HepG2 (cell line): ENCODE measurements around the gene DUSP2. TPM values are rescaled to one million over a fixed set of nuclear protein-coding genes. Genes with fewer than 3 reads are reported as not detected.

Source experiments
- ATAC-seq: fragments of 200-7000 bp; cut with Tn5 transposase; 3 replicates; pipeline ENCODE4 v1.9.1; 2020; ENCODE audit warnings: mild to moderate bottlenecking, moderate library complexity
- BruUV-seq: library from RNA; stranded (reverse); fragments of 400-500 nt; replicated peaks from 2 replicates; lab custom pipeline; 2021; lab: Mats Ljungman, UMichigan
- CTCF ChIA-PET: fragments of 300-600 bp; formaldehyde crosslinking; extraction: SDS; loops from one replicate; lab custom pipeline; 2021; ENCODE audit warnings: low total read pairs, inconsistent platforms, low intra/inter-chr PET ratio; lab: Yijun Ruan, JAX
- POLR2A ChIA-PET: fragments of 350-600 bp; sonication (Branson Sonifier 250); formaldehyde crosslinking; loops from one replicate; lab custom pipeline; 2020; ENCODE audit warnings: antibody characterized with exemption, inconsistent platforms; lab: Yijun Ruan, JAX
- DNase-seq: peaks from one replicate; pipeline ENCODE4 v3.0.0-alpha.2; 2015; ENCODE audit warnings: low spot score
- FAIRE-seq: peaks from 3 replicates; lab custom pipeline; 2011; peaks lifted over from hg19 to GRCh38; lab: Jason Lieb, UNC
- H2AFZ ChIP-seq: one replicate; pipeline ENCODE4 v1.6.1; 2011; ENCODE audit warnings: low read length, inconsistent platforms
- H3K27ac ChIP-seq: fragments of 300-600 bp; 3 replicates; pipeline ENCODE4 v1.8.0; 2011; ENCODE audit warnings: mixed run types, mild to moderate bottlenecking, mixed read lengths, low read length, inconsistent platforms; ENCODE audit not compliant: insufficient read depth; ENCODE audit errors: extremely low read length
- H3K27me3 ChIP-seq, 2 experiments: fragments of 200-600 bp in 1 of 2; 2 replicates in 1 of 2; 3 replicates in 1 of 2; pipeline versions ENCODE4 v1.6.0 to v1.8.0; 2011; ENCODE audit warnings: low read length in 2 of 2, mild to moderate bottlenecking in 2 of 2, moderate library complexity in 2 of 2, inconsistent platforms in 1 of 2; ENCODE audit not compliant: insufficient read depth in 2 of 2, control insufficient read depth in 1 of 2
- H3K36me3 ChIP-seq, 2 experiments: fragments of 200-600 bp in 1 of 2; replicated peaks in 1 of 2; 2 replicates in 1 of 2; 3 replicates in 1 of 2; pipeline versions ENCODE4 v1.5.1 to v1.8.0; 2011; ENCODE audit warnings: low read length in 2 of 2, inconsistent platforms in 1 of 2; ENCODE audit not compliant: insufficient read depth in 2 of 2, control insufficient read depth in 1 of 2
- H3K4me1 ChIP-seq: 2 replicates; pipeline ENCODE4 v1.5.1; 2012; ENCODE audit warnings: low read length, inconsistent platforms; ENCODE audit not compliant: insufficient read depth
- H3K4me2 ChIP-seq: 2 replicates; pipeline ENCODE4 v1.6.0; 2011; ENCODE audit warnings: low read depth, low read length, inconsistent platforms
- H3K4me3 ChIP-seq, 3 experiments: fragments of 200-600 bp in 1 of 3; sonication (generic), shearing (Covaris generic) in 1 of 3; replicated peaks in 1 of 3; 2 replicates each; pipeline ENCODE4 v1.5.1; 2011 to 2016; ENCODE audit warnings: low read length in 3 of 3, inconsistent platforms in 2 of 3, low read depth in 2 of 3, mild to moderate bottlenecking in 2 of 3, control low read depth in 1 of 3, mixed read lengths in 1 of 3; ENCODE audit not compliant: insufficient read depth in 1 of 3
- H3K79me2 ChIP-seq: one replicate; pipeline ENCODE4 v1.6.1; 2011; ENCODE audit warnings: low read length, inconsistent platforms; ENCODE audit not compliant: insufficient read depth
- H3K9ac ChIP-seq: 2 replicates; pipeline ENCODE4 v1.6.0; 2011; ENCODE audit warnings: mild to moderate bottlenecking, low read depth, low read length, inconsistent platforms; ENCODE audit not compliant: insufficient read depth
- H3K9me3 ChIP-seq: 2 replicates; pipeline ENCODE4 v1.5.1; 2012; ENCODE audit warnings: mild to moderate bottlenecking, low read length
- H4K20me1 ChIP-seq: 2 replicates; pipeline ENCODE4 v1.6.0; 2011; ENCODE audit warnings: inconsistent platforms, mild to moderate bottlenecking, low read length, moderate library complexity; ENCODE audit not compliant: insufficient read depth
- CREB3 ChIP-seq: sonication (generic); formaldehyde crosslinking; IDR thresholded peaks from 2 replicates; pipeline ENCODE4 v1.5.0; 2020; ENCODE audit warnings: missing genetic modification reagents
- E2F2 ChIP-seq: sonication (generic); formaldehyde crosslinking; IDR thresholded peaks from 2 replicates; pipeline ENCODE4 v1.4.0; 2020; ENCODE audit warnings: missing genetic modification reagents, borderline replicate concordance
- FLYWCH1 ChIP-seq: sonication (generic); formaldehyde crosslinking; IDR thresholded peaks from 2 replicates; pipeline ENCODE4 v1.8.1; 2023; ENCODE audit warnings: mild to moderate bottlenecking, missing genetic modification reagents
- FOSL2 ChIP-seq: sonication (generic); formaldehyde crosslinking; IDR thresholded peaks from 2 replicates; pipeline ENCODE4 v1.4.0; 2020; ENCODE audit warnings: missing genetic modification reagents
- HNRNPK ChIP-seq: fragments of 200-400 bp; formaldehyde crosslinking; IDR thresholded peaks from 2 replicates; pipeline ENCODE4 v1.6.1; 2018; ENCODE audit warnings: low read length, low read depth, moderate library complexity, mild to moderate bottlenecking; ENCODE audit not compliant: poor library complexity, severe bottlenecking
- HOXA7 ChIP-seq: sonication (generic); formaldehyde crosslinking; IDR thresholded peaks from 2 replicates; pipeline ENCODE4 v1.8.1; 2022; ENCODE audit warnings: mild to moderate bottlenecking, missing genetic modification reagents, moderate library complexity
- IKZF1 ChIP-seq: fragments of 450-650 bp; IDR thresholded peaks from 2 replicates; pipeline ENCODE4 v1.7.1; 2016
- JARID2 ChIP-seq: sonication (generic); formaldehyde crosslinking; IDR thresholded peaks from 2 replicates; pipeline ENCODE4 v1.8.1; 2023; ENCODE audit warnings: missing genetic modification reagents, inconsistent platforms; ENCODE audit not compliant: insufficient replicate concordance
- KLF13 ChIP-seq: sonication (generic); formaldehyde crosslinking; IDR thresholded peaks from 2 replicates; pipeline ENCODE4 v1.4.0; 2020; ENCODE audit warnings: mild to moderate bottlenecking, missing genetic modification reagents
- PLSCR1 ChIP-seq: sonication (generic); formaldehyde crosslinking; IDR thresholded peaks from 2 replicates; pipeline ENCODE4 v1.5.0; 2020; ENCODE audit warnings: missing genetic modification reagents, mild to moderate bottlenecking, borderline replicate concordance
- RFX1 ChIP-seq: fragments of 450-650 bp; IDR thresholded peaks from 2 replicates; pipeline ENCODE4 v1.6.1; 2017
- ZFP37 ChIP-seq: sonication (generic); formaldehyde crosslinking; IDR thresholded peaks from 2 replicates; pipeline ENCODE4 v1.4.0; 2020; ENCODE audit warnings: missing genetic modification reagents, borderline replicate concordance
- ZNF276 ChIP-seq: sonication (generic); formaldehyde crosslinking; IDR thresholded peaks from 2 replicates; pipeline ENCODE4 v1.4.0; 2020; ENCODE audit warnings: mild to moderate bottlenecking, low read depth, missing genetic modification reagents
- ZNF510 ChIP-seq: sonication (generic); formaldehyde crosslinking; IDR thresholded peaks from 2 replicates; pipeline ENCODE4 v1.4.0; 2020; ENCODE audit warnings: low read depth, mild to moderate bottlenecking, missing genetic modification reagents
- ZNF569 ChIP-seq: sonication (generic); formaldehyde crosslinking; IDR thresholded peaks from 2 replicates; pipeline ENCODE4 v1.5.0; 2020; ENCODE audit warnings: mild to moderate bottlenecking, missing genetic modification reagents, moderate library complexity, borderline replicate concordance
- ZNF577 ChIP-seq: sonication (generic); formaldehyde crosslinking; IDR thresholded peaks from 2 replicates; pipeline ENCODE4 v1.4.0; 2020; ENCODE audit warnings: mild to moderate bottlenecking, low read depth, missing genetic modification reagents, borderline replicate concordance
- ZNF776 ChIP-seq: sonication (generic); formaldehyde crosslinking; IDR thresholded peaks from 2 replicates; pipeline ENCODE4 v1.4.0; 2020; ENCODE audit warnings: mild to moderate bottlenecking, missing genetic modification reagents
- WGBS: methylation state at CpG from one replicate; pipeline ENCODE4 v1.1.6; 2017; ENCODE audit warnings: low lambda C conversion rate; 5-methylcytosine and 5-hydroxymethylcytosine counted together
- in situ Hi-C: cut with HindIII; loops from 2 replicates; pipeline ENCODE4 v1.10.0; 2017; ENCODE audit warnings: low pct_unique_long_range_greater_than_20kb; ENCODE audit not compliant: extremely low pct_ligation_motif_present
- intact Hi-C: fragments of 100-400 bp; cut with micrococcal nuclease; formaldehyde crosslinking; loops from one replicate; pipeline ENCODE4 v1.10.0; 2022; ENCODE audit not compliant: unreplicated experiment
- polyA plus RNA-seq, 8 experiments: library from polyadenylated mRNA; depleted of rRNA in 3 of 8; stranded (reverse) in 7 of 8; unstranded in 1 of 8; fragments of >200 nt; fragmentation: Illumina TruSeq in 4 of 8; extraction: Trizol in 4 of 8; gene quantifications; 2 replicates each; pipeline versions ENCODE4 v1.2.1 to v1.2.3, GENCODE V29; 2011 to 2016; ENCODE audit warnings: low read depth in 4 of 8, missing spikeins in 1 of 8, mixed read lengths in 1 of 8; ENCODE audit not compliant: insufficient read depth in 1 of 8
- total RNA-seq, 5 experiments: library from RNA; depleted of rRNA; stranded (reverse); fragments of >200 nt; fragmentation: Illumina TruSeq; extraction: Trizol; gene quantifications; 2 replicates each; pipeline ENCODE4 v1.2.3, GENCODE V29; 2016; ENCODE audit warnings: low read depth in 1 of 5

The DUSP2 gene
- total and polyA plus RNA-seq, 2 of the 13 experiments (the other 11 are each of a cell fraction or from before 2014, with no cell fraction given): not detected

- TF ChIP-seq HNRNPK: no peak
- TF ChIP-seq RFX1: no peak
- TF ChIP-seq FOSL2 (CRISPR knock-in tag): no peak
- TF ChIP-seq ZNF510 (CRISPR knock-in tag): no peak
- no peak for TF ChIP-seq CREB3
These were observed 12.7 kb upstream of the DUSP2 start (continued) for GRCh38 chr2:96157649-96158553.

GRCh38 chr2:96156926-96157648, 11.8 kb upstream of the DUSP2 start:
- no peaks in the 10 kb centered on the region for H3K36me3 ChIP-seq
- in situ Hi-C loops (no loop called here), intact Hi-C loops (loop anchor here (1.0 kb wide), 1 partner anchor 28 kb away; no protein-coding TSS in a partner anchor)
- H3K4me3 ChIP-seq: no peak overlapping the region
- no peaks in the 10 kb centered on the region for H4K20me1 ChIP-seq
- H3K27me3 ChIP-seq: peaks cover 15 to 72% of the 10 kb centered on the region in 2 experiments
- no peak overlapping the region for H3K27ac ChIP-seq
- FAIRE-seq (no peak), DNase-seq (no peak), ATAC-seq (no peak)
- H3K9ac ChIP-seq: no peak overlapping the region
- H3K4me2 ChIP-seq: no peak overlapping the region
- no peaks in the 10 kb centered on the region for H3K9me3 ChIP-seq
- ChIA-PET POLR2A (no interaction called here), CTCF (no interaction called here)
- WGBS: 21% methylated on average over 5 of the region's 5 CpGs
- H2AFZ ChIP-seq: no peak overlapping the region
- H3K79me2 ChIP-seq: no peaks in the 10 kb centered on the region
- H3K4me1 ChIP-seq: peaks cover 5% of the 10 kb centered on the region
- no TSS peak for BruUV-seq
- no peak for TF ChIP-seq ZNF276 (CRISPR knock-in tag)
- no peak for TF ChIP-seq PLSCR1
- TF ChIP-seq ZNF776 (CRISPR knock-in tag): no peak
- no peak for TF ChIP-seq ZNF569 (CRISPR knock-in tag)
- no peak for TF ChIP-seq ZFP37 (CRISPR knock-in tag)
- no peak for TF ChIP-seq KLF13
- no peak for TF ChIP-seq E2F2 (CRISPR knock-in tag)
- TF ChIP-seq JARID2: no peak
- no peak for TF ChIP-seq IKZF1
- no peak for TF ChIP-seq ZNF577 (CRISPR knock-in tag)
- no peak for TF ChIP-seq FLYWCH1 (CRISPR knock-in tag)
- TF ChIP-seq HOXA7 (CRISPR knock-in tag): no peak
